NCI-H1105 treated with DMSO at 0.1 percent for 48 hours (cell line): ENCODE results near the gene CAB39.
"Not testable (repeated sequence)": the region's sequence is repeated elsewhere in the genome, so short reads cannot be mapped to it uniquely, and the experiment has no call there.

Experiments
- DNase-seq: peaks from one replicate; lab custom pipeline; 2025; lab: John Stamatoyannopoulos, UW

The CAB39 gene

DNA sequence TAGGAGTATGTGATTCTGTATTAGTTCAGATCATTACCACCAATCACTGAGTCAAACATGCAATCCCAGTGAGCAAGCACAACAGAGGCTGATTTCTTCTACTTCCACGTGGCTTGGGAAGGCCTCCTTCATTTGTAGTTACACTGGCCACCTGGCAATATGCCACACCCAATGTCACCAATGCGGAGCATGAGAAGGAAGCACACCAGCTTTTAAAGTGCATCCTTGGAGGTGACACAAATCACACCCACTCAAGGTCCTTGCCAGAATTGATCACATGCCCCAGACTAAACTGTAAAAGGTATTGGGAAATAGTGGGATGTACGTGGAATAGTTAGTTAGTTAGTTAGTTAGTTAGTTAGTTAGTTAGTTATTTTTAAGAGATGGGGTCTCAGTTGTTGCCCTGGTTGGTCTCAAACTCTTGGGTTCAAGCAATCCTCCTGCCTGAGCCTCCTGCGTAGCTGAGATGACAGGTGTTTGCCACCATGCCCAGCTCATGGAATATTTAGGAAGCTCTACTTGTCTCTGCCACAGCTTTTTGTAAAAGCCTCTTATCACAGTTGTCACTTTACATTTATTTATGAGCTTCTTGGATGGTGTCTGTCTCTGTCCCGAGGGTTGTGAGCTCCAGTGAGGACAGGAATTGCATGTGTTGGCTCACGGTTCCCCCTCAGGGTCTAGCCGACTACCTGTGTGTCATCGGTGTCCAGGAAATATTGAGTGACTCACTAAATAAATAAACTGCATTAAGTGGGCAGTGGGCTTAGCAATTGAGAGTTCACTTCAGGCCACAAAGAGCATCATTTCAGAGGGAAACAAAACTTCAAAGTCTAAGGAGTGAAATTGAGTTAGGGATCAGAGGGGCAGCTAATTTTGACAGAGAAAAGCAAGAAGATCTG is 28.1 kb upstream of the CAB39 start:
- DNase-seq: no peak

DNA sequence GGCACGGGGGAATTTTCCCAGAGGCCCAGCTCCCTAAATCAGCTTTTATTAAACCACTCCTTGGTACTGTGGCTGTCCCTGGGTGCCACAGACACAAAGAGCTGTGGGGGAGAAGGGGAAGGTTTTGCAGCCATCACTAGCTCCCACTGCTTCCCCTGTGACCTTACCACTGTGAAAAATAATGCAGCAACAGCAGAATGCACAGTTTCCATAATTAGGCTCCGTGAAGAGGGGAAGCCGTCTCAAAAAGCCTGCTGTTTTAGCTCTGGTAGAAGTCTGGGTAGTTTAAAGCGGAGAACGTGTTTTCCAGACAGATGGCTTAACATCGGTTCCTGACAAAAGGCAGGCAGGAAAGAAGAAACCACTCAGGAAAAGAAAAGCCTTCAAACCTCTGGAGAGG is 27.5 kb upstream of the CAB39 start:
- no peak for DNase-seq

DNA sequence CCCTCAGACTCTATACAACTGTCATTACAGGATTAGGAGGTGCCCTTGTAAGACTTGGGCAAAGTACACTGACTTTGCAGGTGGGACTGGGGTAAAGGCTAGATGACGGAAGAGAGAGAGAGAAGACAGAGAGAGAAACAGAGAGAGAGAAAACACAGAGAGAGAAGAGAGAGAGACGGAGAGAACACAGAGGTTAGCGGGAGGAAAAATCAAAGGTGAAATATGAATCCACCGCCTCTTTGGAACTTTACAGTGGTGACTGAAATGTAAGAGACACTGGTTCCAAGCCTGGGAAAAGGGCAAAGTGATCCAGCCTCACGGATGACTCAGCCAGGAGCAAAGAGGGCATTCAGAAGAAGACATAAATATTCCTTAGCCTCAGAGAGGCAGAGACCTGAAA is 25.1 kb upstream of the CAB39 start:
- DNase-seq: no peak

DNA sequence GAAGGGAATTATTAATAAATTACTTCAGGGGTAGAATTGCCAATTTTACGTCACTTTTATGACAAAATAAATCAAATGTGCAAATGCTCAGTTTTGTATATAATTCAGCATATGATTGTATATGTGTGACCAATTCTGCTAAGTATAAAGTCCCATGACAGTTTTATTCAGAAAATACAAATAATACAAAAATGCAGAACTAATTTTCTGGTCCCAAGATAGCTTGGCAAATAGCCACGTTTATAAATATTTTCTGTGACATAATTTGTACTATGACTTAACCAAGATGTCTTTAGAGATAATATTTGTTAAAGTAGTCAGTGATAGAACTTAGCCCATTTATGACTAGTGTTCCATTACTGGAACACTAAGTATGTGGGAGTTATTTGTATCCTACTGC is 24.2 kb upstream of the CAB39 start:
- no peak for DNase-seq

DNA sequence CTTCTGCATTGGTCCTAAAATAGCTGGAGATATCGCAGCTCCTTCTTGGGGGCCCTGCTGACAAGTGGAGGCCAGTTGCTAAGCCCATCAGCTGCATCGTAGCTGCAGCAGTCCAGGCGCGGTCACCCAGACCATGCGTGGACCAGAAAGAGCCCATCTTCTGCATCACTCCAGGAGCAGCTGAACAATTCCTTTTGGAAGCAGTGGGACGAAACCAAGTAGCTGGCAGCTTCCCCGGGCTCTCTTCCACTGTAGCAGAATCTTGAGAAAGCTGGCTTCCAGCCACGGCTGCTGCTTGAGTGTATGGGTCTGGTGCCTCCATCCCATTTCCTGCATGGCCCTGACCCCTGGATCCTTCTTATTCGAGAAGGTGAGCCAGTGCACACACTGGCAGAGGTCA is 22.2 kb upstream of the CAB39 start:
- no peak for DNase-seq

DNA sequence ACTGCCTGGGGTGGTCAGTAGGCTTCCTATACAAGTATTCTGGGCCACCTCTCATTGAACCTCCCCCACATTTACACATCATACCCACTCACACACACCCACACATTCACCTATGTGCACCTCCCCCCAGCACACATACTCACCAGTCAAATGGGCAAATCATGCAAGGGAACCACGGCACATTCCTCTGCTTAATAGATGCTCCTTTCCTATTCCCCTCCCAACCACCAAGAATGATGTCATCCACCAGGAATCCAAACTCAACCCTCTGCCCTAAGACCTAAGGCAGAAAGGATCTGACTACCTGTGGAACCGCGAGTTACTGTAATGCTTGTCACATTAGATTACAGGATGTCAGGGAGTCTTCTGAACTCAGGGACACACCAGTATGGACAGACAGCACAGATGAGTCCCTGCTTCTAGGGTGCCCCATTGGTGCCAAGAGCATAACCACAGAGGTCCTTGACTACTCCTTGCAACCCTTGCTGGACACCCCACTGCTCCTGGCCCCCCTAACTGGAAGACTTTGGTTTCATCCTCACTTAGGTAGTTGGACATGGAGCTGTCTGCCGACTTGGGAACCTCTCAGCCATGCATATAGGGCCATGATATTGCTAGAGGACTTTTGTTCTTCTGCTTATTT is 21.5 kb upstream of the CAB39 start:
- DNase-seq: no peak

DNA sequence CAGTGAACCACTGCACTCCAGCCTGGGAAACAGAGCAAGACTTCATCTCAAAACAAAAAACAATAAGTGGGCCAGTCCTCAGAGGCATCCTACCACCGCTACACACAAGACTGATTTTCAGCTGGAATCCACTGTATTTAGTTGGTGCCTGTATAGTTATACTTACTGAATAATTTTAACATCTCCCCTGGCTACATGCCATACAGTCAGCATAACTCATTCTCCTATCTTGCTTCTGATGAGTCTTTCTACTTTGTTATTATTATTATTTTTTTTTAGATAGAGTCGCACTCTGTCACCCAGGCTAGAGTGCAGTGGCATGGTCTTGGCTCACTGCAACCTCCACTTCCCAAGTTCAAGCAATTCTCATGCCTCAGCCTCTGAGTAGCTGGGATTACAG is 19.9 kb upstream of the CAB39 start:
- DNase-seq: no peak

DNA sequence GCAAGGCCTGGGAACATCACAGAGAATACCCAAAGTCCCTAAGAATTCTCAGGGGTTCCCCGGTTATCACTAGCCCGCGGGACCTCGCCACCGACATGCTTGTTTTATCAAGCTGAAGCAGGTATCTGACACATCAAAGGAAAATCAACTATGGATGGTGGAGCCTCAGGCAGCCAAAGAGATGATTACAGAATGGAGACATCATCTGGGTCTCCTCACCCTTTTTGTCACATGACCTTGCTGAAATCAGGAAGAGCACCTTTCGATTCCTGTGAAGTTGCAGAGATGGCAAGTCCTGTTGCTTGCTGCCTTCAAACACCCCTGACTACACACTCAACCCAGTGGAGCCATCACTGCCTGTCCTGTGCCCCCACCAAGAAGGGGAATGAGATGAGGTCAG is 19.2 kb upstream of the CAB39 start:
- no peak for DNase-seq

DNA sequence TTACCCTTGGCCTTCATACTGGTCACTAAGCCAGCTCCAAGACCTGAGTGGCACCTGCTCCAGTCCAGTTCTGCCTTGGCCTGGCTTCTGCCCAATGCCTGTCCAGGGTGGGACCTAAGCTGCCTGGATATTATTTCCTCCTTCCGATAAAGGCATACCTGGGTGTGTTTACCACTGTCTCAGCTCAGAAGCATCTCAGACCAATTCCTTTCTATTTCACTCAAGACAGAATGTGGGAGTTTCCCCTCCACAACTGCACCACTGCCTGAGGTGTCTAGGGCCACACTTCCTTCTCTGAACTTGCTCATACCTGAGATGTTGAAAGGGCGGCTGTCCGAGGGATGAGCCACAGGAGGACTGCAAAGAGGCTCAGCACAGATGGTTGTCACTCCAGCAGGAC is 18.4 kb upstream of the CAB39 start:
- DNase-seq: no peak

DNA sequence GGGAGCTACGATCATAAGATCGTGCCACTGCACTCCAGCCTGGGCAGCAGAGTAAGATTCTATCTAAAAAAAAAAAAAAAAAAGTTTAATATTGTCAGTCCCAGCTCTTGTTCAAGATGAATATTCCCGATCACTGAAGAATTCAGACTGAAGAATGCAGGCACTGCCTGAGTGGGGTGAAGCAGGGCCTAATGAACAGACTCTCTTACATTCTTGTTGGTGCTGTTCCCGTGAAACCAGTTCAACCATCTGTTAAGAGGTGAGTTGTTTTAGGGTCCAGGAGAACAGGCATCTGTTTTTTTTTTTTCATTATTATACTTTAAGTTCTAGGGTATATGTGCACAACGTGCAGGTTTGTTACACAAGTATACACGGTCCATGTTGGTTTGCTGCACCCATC is 17.1 kb upstream of the CAB39 start:
- DNase-seq: no peak

DNA sequence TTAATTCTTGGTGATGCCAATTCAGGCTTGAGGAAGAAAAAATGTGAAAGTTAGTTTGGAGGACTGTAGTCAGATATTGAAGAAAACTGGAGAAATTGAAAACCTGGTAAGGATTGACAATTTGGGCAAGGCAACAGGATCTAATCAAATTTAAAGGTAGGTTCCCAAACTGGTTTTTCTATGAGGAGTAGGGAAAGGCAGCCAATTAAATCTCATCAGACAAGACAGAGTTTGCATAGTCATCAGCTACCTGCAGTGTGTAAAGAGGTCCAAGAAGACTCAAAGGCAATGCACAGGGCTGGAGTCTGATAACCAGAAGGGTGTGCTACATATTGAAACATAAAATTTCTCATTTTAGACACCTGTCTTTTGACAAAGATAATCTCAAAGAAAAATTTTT is 16.0 kb upstream of the CAB39 start:
- DNase-seq: no peak

DNA sequence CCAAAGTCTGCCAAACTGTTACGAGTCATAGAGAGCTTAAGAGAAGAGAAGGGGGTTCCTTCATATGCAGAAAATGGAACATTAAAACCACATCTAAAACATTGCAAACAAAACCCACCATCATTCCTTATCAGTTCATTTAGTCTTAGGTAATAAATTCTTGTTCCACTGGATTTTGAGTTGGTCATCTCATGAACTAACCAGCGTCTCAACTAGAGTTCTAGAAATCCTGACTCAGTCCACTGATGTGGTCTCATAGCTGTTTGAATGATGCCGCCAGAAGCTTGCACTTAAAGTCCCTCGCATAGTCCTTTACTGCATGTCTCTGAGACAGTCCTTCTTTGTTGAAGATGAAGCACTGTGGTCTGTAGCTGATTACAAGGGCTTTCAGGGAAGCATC is 15.0 kb upstream of the CAB39 start:
- DNase-seq: no peak

DNA sequence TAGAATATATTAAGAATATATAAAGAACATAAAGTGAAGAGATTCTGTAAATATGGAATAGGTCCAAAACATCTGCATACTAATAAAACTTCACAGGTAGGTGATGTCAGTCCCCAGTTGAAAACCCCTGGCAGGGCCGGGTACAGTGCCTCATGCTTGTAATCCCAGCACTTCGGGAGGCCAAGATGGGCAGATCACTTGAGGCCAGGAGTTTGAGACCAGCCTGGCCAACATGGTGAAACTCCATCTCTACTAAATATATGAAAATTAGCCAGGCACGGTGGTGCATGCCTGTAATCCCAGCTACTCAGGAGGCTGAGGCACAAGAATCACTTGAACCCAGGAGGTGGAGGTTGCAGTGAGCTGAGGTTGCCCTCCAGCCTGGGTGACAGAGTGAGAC is 13.9 kb upstream of the CAB39 start:
- DNase-seq: not testable (repeated sequence)

DNA sequence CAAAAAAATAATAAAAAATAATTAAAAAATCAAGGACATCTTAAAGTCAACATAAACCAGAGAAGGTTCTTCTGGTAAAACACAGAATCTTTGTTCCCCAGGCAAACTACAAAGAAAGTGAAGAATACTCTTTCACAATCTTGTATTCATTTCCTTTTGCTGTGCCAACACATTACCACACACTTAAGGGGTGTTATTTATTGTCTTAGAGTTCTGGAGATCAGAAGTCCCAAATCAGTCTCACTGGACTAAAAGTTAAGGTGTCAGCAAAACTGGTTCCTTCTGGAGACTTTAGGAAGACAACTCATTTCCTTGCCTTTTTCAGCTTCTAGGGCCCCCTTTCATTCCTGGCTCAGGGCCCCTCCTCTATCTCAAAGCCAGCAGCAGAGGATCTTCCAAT is 12.2 kb upstream of the CAB39 start:
- DNase-seq: no peak

DNA sequence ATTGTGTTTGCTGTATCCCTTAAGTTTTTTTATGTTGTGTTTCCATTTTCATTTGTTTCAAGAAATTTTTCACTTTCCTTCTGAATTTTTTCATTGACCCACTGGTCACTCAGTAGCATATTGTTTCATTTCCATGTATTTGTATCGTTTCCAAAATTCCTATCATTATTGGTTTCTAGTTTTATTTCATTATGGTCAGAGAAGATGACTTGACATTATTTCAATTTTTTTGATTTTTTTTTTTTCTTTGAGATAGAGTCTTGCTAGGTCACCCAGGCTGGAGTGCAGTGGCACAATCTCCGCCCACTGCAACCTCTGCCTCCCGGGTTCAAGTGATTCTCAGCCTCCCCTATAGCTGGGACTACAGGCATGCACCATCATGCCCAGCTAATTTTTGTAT is 11.3 kb upstream of the CAB39 start:
- no peak for DNase-seq

DNA sequence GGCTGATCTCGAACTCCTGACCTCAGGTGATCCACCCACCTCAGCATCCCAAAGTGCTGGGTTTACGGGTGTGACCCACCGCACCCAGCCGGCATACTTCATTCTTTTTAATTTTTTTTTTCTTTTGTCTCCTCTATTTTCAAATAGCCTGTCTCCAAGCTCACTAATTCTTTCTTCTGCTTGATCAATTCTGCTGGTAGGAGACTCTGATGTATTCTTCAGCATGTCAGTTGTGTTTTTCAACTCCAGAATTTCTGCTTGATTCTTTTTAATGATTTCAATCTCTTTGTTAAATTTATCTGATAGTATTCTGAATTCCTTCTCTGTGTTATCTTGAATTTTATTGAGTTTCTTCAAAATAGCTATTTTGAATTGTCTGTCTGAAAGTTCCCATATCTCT is 10.2 kb upstream of the CAB39 start:
- DNase-seq: not testable (repeated sequence)

DNA sequence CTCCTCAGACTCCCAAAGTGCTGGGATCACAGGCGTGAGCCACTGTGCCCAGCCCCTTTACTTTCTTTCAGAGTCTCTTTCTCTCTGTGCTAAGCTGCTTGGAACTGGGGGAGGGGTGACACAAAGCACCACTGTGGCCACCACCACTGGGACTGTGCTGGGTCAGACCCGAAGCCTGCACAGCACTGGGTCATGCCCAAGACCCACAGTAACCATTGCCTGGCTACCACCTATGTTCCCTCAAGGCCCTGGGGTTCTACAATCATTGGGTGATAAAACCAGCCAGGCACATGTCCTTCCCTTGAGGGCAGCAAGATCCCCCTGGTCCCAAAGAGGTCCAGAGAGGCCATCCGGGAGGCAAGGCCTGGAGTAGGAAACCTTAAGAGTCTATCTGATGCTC is 9.1 kb upstream of the CAB39 start:
- DNase-seq: no peak

DNA sequence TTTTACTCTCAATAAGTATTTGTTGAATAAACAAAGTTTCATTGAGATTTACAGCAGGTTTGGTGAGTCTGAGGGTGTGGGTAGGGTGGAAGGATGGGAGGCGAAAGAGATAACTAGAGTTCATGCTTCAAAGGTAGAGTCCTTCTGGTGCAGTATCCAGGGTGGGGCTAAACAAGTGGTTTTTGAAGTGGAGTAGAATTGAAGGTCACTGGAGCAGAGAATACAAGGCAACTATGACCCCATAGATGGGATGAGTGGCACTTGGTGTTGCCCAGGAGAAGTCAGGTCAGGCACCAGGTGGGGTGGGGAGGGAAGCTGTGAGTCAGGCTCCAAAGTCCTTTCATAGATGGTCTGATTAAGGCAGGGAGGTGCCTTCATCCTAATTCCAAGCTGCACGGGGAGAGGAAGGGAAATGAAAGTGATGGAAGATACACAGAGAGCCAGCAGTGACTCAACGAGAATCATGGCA is 6.6 kb upstream of the CAB39 start:
- DNase-seq: no peak

DNA sequence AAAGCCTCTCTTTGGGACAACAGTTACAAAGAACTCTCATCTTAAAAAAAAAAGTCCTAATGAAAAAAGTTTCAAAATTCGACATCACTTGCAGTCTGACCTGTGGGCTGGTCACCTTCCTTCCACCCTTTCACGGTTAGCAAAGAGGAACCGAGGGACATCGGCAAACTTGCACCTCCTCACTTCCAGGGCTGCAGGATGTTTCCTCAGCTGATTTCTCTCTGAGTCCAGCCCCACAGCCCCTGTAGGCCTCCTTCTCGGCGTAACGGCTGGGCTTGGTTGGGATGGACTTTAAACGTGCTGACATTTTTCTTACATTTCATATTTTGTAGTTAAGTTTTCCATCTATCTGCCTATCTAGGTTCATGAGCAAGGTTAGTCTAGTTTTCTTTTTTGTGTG is 5.7 kb upstream of the CAB39 start:
- no peak for DNase-seq

DNA sequence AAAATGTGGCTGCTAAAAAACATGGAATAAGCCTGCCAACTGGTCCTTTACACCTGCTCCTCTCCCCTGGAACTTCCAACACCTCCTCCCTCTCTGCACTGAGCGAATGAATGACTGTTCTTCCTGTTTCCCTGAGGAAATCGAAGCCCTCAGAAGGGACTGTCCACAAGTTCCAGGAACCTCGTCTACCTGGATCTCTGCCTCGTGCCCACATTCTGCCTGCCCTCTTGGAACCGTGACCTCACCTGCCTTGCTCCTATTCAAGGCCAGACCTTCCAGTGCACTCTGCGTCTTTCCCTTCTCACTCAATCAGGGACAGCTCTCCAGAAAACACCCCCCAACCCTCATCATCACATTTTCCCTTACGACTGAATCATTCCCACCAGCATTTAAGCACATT is 4.4 kb upstream of the CAB39 start:
- DNase-seq: no peak

DNA sequence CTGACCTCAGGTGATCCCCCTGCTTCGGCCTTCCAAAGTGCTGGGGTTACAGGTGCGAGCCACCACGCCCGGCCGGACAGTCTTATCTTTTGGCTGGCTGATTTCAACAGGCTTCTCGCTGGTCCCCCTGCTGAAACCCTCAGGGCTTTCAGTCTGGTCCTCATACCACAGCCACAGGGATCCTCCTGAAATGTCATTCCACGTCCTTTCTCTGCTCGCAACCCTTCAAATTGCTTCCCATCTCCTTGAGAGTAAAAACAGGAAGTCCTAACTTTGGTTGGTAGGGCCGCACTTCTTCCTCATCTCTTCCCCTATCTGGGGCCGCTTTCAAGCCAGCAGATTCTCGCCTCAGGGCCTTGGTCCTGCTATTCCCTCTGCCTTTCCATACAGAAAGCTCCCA is 1.4 kb upstream of the CAB39 start:
- no peak for DNase-seq

DNA sequence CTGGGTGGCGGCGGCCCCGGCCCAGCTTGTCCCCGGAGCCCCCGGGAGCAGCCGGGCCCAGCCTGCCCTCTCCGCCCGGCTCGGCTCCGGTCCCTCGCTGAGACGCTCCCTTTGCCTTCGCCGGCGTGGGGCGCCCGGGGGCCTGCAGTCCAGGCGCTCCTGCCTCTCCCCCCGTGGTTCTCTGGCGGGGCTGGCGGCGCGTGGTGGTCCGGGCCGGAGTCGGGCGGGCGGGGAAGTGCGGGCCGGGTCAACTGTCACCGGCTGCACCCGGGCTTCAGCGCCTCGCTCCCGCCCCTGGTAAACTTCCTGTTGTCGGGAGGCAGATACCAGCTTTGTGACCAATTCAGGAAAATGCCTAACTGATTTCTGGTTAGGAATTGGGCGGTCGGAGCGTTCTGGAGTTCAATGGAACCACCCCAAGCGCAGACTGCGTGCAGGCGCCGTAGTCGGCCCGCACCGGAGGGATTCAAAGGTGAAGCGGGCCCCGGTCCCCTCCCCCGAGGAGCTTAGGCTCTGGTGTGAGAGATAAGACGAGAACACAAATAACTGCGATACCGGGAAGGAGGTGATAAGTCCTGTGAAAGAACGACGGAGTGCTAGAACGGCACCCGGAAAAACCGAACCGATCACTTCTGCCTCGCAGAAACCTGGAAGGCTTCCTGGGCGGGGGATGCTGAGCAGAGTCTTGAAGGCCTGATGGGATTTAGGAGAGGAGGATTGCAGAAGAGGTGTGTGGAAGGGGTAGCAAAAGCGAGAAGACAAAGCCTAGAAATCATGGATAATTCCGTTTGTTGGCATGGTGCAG is 891 bp downstream of the CAB39 start:
- DNase-seq: no peak

DNA sequence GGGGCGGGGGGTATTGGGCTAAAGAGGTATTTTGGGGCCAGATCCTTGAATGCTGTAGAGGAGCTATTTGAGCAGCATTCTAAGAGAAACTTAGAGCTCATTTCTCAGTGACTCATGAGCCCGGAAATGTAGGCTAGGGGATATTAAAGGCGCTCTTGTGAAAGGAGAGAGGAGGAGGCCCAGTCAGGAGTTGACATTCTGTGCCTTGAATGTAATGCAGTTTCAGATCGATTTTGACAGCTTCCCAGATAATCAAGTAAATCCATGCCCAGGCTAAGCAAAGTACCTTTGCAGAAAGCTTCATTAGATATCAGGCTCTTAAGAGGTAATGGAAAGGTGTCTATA is 1.5 kb downstream of the CAB39 start:
- no peak for DNase-seq
